ENCODE data around the gene AP1S1. TPM values are rescaled to one million over a fixed set of nuclear protein-coding genes. Genes with fewer than 3 reads are reported as not detected.

AP1S1 gene
- total and polyA plus RNA-seq, 2 of the 13 experiments (the other 11 are each of a cell fraction or from before 2014, with no cell fraction given), result 57.5 to 68.1 TPM

- TF ChIP-seq SKI (IDR thresholded peaks at IDR 0.05; ENCODE audit: partially characterized antibody) (peak; percentile 9), ZNF616 (CRISPR knock-in tag; IDR thresholded peaks at IDR 0.05; ENCODE audit: low read depth) (no peak), MIXL1 (CRISPR knock-in tag; IDR thresholded peaks at IDR 0.05) (peak; percentile 24; the same call in 1 of the 2 replicates), ZNF33B (CRISPR knock-in tag; IDR thresholded peaks at IDR 0.05) (no peak), TFDP1 (CRISPR knock-in tag; IDR thresholded peaks at IDR 0.05; ENCODE audit: borderline replicate concordance) (peak; percentile 29; the same call in 1 of the 2 replicates), SALL1 (CRISPR knock-in tag; IDR thresholded peaks at IDR 0.05) (no peak; the same call in 1 of the 2 replicates), RAD21 (CRISPR knock-in tag; IDR thresholded peaks at IDR 0.05) (no peak), ZNF34 (CRISPR knock-in tag; IDR thresholded peaks at IDR 0.05; ENCODE audit: borderline replicate concordance) (no peak), ZNF251 (CRISPR knock-in tag; IDR thresholded peaks at IDR 0.05) (no peak), LCORL (IDR thresholded peaks at IDR 0.05) (no peak), LCORL (CRISPR knock-in tag; IDR thresholded peaks at IDR 0.05) (peak; percentile 35), THAP11 (CRISPR knock-in tag; IDR thresholded peaks at IDR 0.05) (peak; percentile 14; the same call in 1 of the 2 replicates), KDM6A (CRISPR knock-in tag; IDR thresholded peaks at IDR 0.05; ENCODE audit: low read depth) (0 out of 2 replicates have a peak, but pooled peaks have one; percentile 28)
- TF ChIP-seq, protein P1, sequence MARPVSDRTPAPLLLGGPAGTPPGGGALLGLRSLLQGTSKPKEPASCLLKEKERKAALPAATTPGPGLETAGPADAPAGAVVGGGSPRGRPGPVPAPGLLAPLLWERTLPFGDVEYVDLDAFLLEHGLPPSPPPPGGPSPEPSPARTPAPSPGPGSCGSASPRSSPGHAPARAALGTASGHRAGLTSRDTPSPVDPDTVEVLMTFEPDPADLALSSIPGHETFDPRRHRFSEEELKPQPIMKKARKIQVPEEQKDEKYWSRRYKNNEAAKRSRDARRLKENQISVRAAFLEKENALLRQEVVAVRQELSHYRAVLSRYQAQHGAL (CRISPR knock-in tag; IDR thresholded peaks at IDR 0.05; ENCODE audit: not compliant biosample characterization), result no peak
- TF ChIP-seq, protein P2, sequence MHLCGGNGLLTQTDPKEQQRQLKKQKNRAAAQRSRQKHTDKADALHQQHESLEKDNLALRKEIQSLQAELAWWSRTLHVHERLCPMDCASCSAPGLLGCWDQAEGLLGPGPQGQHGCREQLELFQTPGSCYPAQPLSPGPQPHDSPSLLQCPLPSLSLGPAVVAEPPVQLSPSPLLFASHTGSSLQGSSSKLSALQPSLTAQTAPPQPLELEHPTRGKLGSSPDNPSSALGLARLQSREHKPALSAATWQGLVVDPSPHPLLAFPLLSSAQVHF (CRISPR knock-in tag; IDR thresholded peaks at IDR 0.05), result no peak
- TF ChIP-seq, protein P3, sequence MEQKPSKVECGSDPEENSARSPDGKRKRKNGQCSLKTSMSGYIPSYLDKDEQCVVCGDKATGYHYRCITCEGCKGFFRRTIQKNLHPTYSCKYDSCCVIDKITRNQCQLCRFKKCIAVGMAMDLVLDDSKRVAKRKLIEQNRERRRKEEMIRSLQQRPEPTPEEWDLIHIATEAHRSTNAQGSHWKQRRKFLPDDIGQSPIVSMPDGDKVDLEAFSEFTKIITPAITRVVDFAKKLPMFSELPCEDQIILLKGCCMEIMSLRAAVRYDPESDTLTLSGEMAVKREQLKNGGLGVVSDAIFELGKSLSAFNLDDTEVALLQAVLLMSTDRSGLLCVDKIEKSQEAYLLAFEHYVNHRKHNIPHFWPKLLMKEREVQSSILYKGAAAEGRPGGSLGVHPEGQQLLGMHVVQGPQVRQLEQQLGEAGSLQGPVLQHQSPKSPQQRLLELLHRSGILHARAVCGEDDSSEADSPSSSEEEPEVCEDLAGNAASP (CRISPR knock-in tag; IDR thresholded peaks at IDR 0.05; ENCODE audit: borderline replicate concordance), result no peak; the same call in 1 of the 2 replicates
- TF ChIP-seq, protein P4, sequence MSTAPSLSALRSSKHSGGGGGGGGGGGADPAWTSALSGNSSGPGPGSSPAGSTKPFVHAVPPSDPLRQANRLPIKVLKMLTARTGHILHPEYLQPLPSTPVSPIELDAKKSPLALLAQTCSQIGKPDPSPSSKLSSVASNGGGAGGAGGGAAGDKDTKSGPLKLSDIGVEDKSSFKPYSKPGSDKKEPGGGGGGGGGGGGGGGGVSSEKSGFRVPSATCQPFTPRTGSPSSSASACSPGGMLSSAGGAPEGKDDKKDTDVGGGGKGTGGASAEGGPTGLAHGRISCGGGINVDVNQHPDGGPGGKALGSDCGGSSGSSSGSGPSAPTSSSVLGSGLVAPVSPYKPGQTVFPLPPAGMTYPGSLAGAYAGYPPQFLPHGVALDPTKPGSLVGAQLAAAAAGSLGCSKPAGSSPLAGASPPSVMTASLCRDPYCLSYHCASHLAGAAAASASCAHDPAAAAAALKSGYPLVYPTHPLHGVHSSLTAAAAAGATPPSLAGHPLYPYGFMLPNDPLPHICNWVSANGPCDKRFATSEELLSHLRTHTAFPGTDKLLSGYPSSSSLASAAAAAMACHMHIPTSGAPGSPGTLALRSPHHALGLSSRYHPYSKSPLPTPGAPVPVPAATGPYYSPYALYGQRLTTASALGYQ (CRISPR knock-in tag; IDR thresholded peaks at IDR 0.05), result peak; percentile 44; the same call in 1 of the 2 replicates
- TF ChIP-seq, protein P5, sequence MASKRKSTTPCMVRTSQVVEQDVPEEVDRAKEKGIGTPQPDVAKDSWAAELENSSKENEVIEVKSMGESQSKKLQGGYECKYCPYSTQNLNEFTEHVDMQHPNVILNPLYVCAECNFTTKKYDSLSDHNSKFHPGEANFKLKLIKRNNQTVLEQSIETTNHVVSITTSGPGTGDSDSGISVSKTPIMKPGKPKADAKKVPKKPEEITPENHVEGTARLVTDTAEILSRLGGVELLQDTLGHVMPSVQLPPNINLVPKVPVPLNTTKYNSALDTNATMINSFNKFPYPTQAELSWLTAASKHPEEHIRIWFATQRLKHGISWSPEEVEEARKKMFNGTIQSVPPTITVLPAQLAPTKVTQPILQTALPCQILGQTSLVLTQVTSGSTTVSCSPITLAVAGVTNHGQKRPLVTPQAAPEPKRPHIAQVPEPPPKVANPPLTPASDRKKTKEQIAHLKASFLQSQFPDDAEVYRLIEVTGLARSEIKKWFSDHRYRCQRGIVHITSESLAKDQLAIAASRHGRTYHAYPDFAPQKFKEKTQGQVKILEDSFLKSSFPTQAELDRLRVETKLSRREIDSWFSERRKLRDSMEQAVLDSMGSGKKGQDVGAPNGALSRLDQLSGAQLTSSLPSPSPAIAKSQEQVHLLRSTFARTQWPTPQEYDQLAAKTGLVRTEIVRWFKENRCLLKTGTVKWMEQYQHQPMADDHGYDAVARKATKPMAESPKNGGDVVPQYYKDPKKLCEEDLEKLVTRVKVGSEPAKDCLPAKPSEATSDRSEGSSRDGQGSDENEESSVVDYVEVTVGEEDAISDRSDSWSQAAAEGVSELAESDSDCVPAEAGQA (IDR thresholded peaks at IDR 0.05; ENCODE audit: low read depth), result no peak
- TF ChIP-seq, protein P5 (CRISPR knock-in tag; IDR thresholded peaks at IDR 0.05; ENCODE audit: borderline replicate concordance), result no peak
Observed at GRCh38 chr7:101108330-101108857, 45.9 kb upstream of the AP1S1 start (continued).

Measured in HepG2 (cell line).